K562 (cell line): ENCODE results near the gene CCDC167. TPM values are rescaled to one million over a fixed set of nuclear protein-coding genes. Genes with fewer than 3 reads are reported as not detected.

ENCODE experiments used
- ATAC-seq: fragments of 200-7000 bp; cut with Tn5 transposase; 3 replicates; pipeline ENCODE4 v1.9.1; 2020; ENCODE audit warnings: moderate library complexity
- BruUV-seq: library from RNA; stranded (reverse); fragments of 400-500 nt; replicated peaks from 2 replicates; lab custom pipeline; 2021; lab: Mats Ljungman, UMichigan
- CTCF ChIA-PET: fragments of 300-600 bp; formaldehyde crosslinking; extraction: SDS; loops from one replicate; lab custom pipeline; 2021; ENCODE audit warnings: low intra/inter-chr PET ratio; lab: Yijun Ruan, JAX
- POLR2A ChIA-PET: fragments of 300-600, 350-650 bp; sonication (Branson Sonifier 250); formaldehyde crosslinking; extraction: SDS; loops from one replicate; lab custom pipeline; 2021; ENCODE audit warnings: antibody characterized with exemption, inconsistent platforms; lab: Yijun Ruan, JAX
- DNase-seq, 4 experiments: peaks; one replicate each; pipeline versions ENCODE4 v3.0.0 to v3.0.0-alpha.2; 2011 to 2018; ENCODE audit warnings: low spot score in 3 of 4, mixed read lengths in 3 of 4; ENCODE audit errors: extremely low read depth in 1 of 4
- FAIRE-seq: peaks from 2 replicates; lab custom pipeline; 2011; peaks lifted over from hg19 to GRCh38; lab: Jason Lieb, UNC
- H2AFZ ChIP-seq: 2 replicates; pipeline ENCODE4 v1.6.0; 2011; ENCODE audit warnings: low read depth, low read length, control low read depth, inconsistent platforms
- H3K27ac ChIP-seq: fragments of 200-600 bp; 3 replicates; pipeline ENCODE4 v1.8.0; 2011; ENCODE audit warnings: low read depth, mild to moderate bottlenecking, control low read depth, inconsistent platforms, low read length, moderate library complexity, mixed read lengths; ENCODE audit errors: extremely low read depth
- H3K27me3 ChIP-seq, 2 experiments: fragments of 300-600 bp in 1 of 2; 2 replicates in 1 of 2; 3 replicates in 1 of 2; pipeline versions ENCODE4 v1.6.0 to v1.8.0; 2011; ENCODE audit warnings: inconsistent platforms in 2 of 2, low read length in 2 of 2, mild to moderate bottlenecking in 1 of 2, mixed read lengths in 1 of 2, moderate library complexity in 1 of 2; ENCODE audit not compliant: control insufficient read depth in 2 of 2, insufficient read depth in 2 of 2
- H3K36me3 ChIP-seq: fragments of 300-600 bp; 3 replicates; pipeline ENCODE4 v1.8.0; 2011; ENCODE audit warnings: mild to moderate bottlenecking, low read length, inconsistent platforms; ENCODE audit not compliant: control insufficient read depth, insufficient read depth
- H3K4me1 ChIP-seq, 2 experiments: fragments of 200-600 bp in 1 of 2; replicated peaks in 1 of 2; 2 replicates in 1 of 2; 3 replicates in 1 of 2; pipeline versions ENCODE4 v1.5.1 to v1.8.0; 2011; ENCODE audit warnings: inconsistent platforms in 2 of 2, low read length in 2 of 2, mild to moderate bottlenecking in 1 of 2, mixed read lengths in 1 of 2, moderate library complexity in 1 of 2; ENCODE audit not compliant: control insufficient read depth in 2 of 2, insufficient read depth in 2 of 2
- H3K4me2 ChIP-seq: 2 replicates; pipeline ENCODE4 v1.6.1; 2011; ENCODE audit warnings: low read length, control low read depth, inconsistent platforms, mixed read lengths; ENCODE audit not compliant: insufficient read depth
- H3K4me3 ChIP-seq: fragments of 200-600 bp; sonication (generic), shearing (Covaris generic); 2 replicates; pipeline ENCODE4 v1.5.1; 2016; ENCODE audit warnings: control low read depth, inconsistent platforms
- H3K79me2 ChIP-seq: fragments of 200-600 bp; 3 replicates; pipeline ENCODE4 v1.8.0; 2011; ENCODE audit warnings: low read length, inconsistent platforms; ENCODE audit not compliant: control insufficient read depth, insufficient read depth
- H3K9ac ChIP-seq, 2 experiments: 2 replicates each; pipeline versions ENCODE4 v1.6.0 to v1.6.1; 2011; ENCODE audit warnings: low read depth in 2 of 2, low read length in 2 of 2, control low read depth in 1 of 2, inconsistent platforms in 1 of 2, mild to moderate bottlenecking in 1 of 2, mixed read lengths in 1 of 2; ENCODE audit not compliant: insufficient read depth in 1 of 2
- H3K9me1 ChIP-seq: one replicate; pipeline ENCODE4 v1.6.0; 2011; ENCODE audit warnings: inconsistent platforms, mild to moderate bottlenecking, low read length, moderate library complexity; ENCODE audit not compliant: control insufficient read depth, insufficient read depth
- H3K9me3 ChIP-seq: replicated peaks from 2 replicates; pipeline ENCODE4 v1.5.1; 2011; ENCODE audit warnings: low read depth, low read length, inconsistent platforms; ENCODE audit not compliant: control insufficient read depth, insufficient read depth
- H4K20me1 ChIP-seq: replicated peaks from 2 replicates; pipeline ENCODE4 v1.6.1; 2011; ENCODE audit warnings: low read length, inconsistent platforms, mixed read lengths; ENCODE audit not compliant: control insufficient read depth, insufficient read depth
- CCNT2 ChIP-seq: IDR thresholded peaks from 2 replicates; pipeline ENCODE4 v1.6.1; 2011; ENCODE audit warnings: borderline replicate concordance, low read depth, mild to moderate bottlenecking, moderate library complexity, mixed read lengths, low read length; ENCODE audit not compliant: insufficient read length; ENCODE audit errors: extremely low read depth
- CREB3L1 ChIP-seq: fragments of 450-650 bp; IDR thresholded peaks from 2 replicates; pipeline ENCODE4 v1.6.1; 2014; ENCODE audit warnings: low read depth, mild to moderate bottlenecking, moderate library complexity, borderline replicate concordance
- ELF4 ChIP-seq: fragments of 450-650 bp; formaldehyde crosslinking; IDR thresholded peaks from 2 replicates; pipeline ENCODE4 v1.4.0; 2022; ENCODE audit warnings: missing genetic modification characterization
- HMGN3 ChIP-seq: IDR thresholded peaks from 2 replicates; pipeline ENCODE4 v1.6.1; 2011; ENCODE audit warnings: borderline replicate concordance, low read depth, mild to moderate bottlenecking, mixed read lengths, low read length; ENCODE audit not compliant: insufficient read length; ENCODE audit errors: extremely low read depth
- MIER1 ChIP-seq: fragments of 450-650 bp; IDR thresholded peaks from 2 replicates; pipeline ENCODE4 v1.6.1; 2016; ENCODE audit warnings: antibody characterized with exemption, mild to moderate bottlenecking, low read depth
- POLR3G ChIP-seq: IDR thresholded peaks from 2 replicates; pipeline ENCODE4 v1.6.1; 2011; ENCODE audit not compliant: insufficient read length, insufficient replicate concordance; ENCODE audit errors: extremely low read depth
- SMAD4 ChIP-seq: fragments of 250-450 bp; sonication (Bioruptor Pico); conservative IDR thresholded peaks from 2 replicates; pipeline ENCODE4 v1.8.0; 2021; ENCODE audit warnings: inconsistent platforms, mild to moderate bottlenecking, moderate library complexity
- SPI1 ChIP-seq: IDR thresholded peaks from 2 replicates; pipeline ENCODE4 v1.6.1; 2011; ENCODE audit warnings: low read depth, low read length, control low read depth, borderline replicate concordance
- ZBTB34 ChIP-seq: fragments of 250-450 bp; sonication (Bioruptor Pico); IDR thresholded peaks from 2 replicates; pipeline ENCODE4 v1.8.0; 2021; ENCODE audit warnings: mild to moderate bottlenecking, moderate library complexity
- ZNF12 ChIP-seq: sonication (generic); formaldehyde crosslinking; IDR thresholded peaks from 2 replicates; pipeline ENCODE4 v1.4.0; 2020; ENCODE audit warnings: mild to moderate bottlenecking, missing genetic modification reagents
- WGBS: fragments of 100-300 bp; shearing (Covaris generic); methylation state at CpG from one replicate; pipeline ENCODE4 v1.1.6; 2016; ENCODE audit warnings: low coverage, mixed read lengths; ENCODE audit not compliant: insufficient coverage; ENCODE audit errors: missing lambda C conversion rate; 5-methylcytosine and 5-hydroxymethylcytosine counted together
- in situ Hi-C: fragments of 300-500 bp; cut with MboI; formaldehyde crosslinking; loops from 4 replicates; pipeline ENCODE4 v1.15.0; 2018; ENCODE audit warnings: inconsistent platforms, mixed read lengths
- intact Hi-C: fragments of 100-400 bp; cut with micrococcal nuclease; formaldehyde crosslinking; loops from 2 replicates; pipeline ENCODE4 v1.14.2; 2022
- polyA plus RNA-seq, 8 experiments: library from polyadenylated mRNA; depleted of rRNA in 4 of 8; stranded (reverse) in 5 of 8; unstranded in 3 of 8; fragments of >200 nt; fragmentation: Nextera tagmentation in 2 of 8; fragmentation: Illumina TruSeq in 1 of 8; extraction: Ambion mirVana in 2 of 8; extraction: Trizol in 1 of 8; gene quantifications; 2 replicates each; pipeline versions ENCODE4 v1.2.1 to v1.2.3, GENCODE V29; 2011 to 2014; ENCODE audit warnings: inconsistent platforms in 1 of 8, missing spikeins in 1 of 8
- total RNA-seq, 7 experiments: library from RNA; depleted of rRNA in 6 of 7; stranded (reverse); fragments of >200 nt in 6 of 7; fragmentation: Illumina TruSeq in 2 of 7; extraction: Trizol in 2 of 7; gene quantifications; 2 replicates each; pipeline versions ENCODE4 v1.2.1 to v1.2.3, GENCODE V29; 2011 to 2021; ENCODE audit warnings: low replicate concordance in 1 of 7

CCDC167 gene
- total and polyA plus RNA-seq, 9 of the 15 experiments (the other 6 are each of a cell fraction or from before 2014, with no cell fraction given), result 26.0 to 114 (median 45.2) TPM

- TF ChIP-seq HMGN3 (peak; percentile 79), CCNT2 (peak; percentile 78), POLR3G (no peak), ELF4 (CRISPR knock-in tag) (no peak)
Observed at GRCh38 chr6:37459981-37460800, 39.5 kb downstream of the CCDC167 start (continued).

DNA sequence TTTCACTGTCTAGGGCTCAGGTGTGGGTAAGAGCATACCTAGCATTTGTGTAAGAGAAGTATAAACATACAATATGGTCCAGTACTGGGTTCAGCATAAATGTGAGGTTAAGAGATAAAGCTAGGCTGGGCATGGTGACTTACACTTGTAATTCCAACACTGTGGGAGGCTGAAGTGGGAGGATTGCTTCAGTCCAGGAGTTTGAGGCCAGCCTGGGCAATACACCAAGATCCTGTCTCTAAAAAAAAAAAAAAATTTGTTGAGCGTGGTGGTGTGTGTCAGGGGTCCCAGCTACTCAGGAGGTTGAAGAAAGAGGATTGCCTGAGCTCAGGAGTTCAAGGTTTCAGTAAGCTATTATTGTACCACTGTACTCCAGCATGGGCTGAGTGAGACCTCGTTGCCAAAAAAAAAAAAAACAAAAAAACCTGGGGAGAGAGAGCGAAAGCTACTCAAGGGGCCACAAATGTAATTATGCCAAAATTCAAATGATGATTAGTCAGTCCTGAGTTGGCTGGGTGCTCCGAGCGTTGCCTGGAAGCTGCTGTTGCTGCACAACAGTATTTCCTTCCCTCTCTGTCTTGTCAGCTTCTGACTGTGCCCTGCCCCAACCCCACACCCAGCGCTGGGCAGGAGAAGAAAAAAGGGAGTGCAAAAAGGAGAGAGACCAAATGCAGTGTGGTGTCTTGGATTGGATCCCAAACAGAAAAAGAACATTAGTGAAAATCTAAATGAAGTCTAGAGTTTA lies 42.7 kb downstream of the CCDC167 start:
- H2AFZ ChIP-seq, result no peak overlapping the region
- CTCF ChIA-PET, result no interaction called here
- no peak overlapping the region for H3K27ac ChIP-seq
- in situ Hi-C loops (no loop called here), intact Hi-C loops (no loop called here)
- no peak overlapping the region for H3K4me2 ChIP-seq
- H3K4me3 ChIP-seq, result no peak overlapping the region
- no TSS peak for BruUV-seq
- POLR2A ChIA-PET, result interaction anchor here (0.6 to 2.4 kb wide), 6 partner anchors 11 to 159 kb away, joined by 3 to 7 read pairs (median 4); no protein-coding TSS in a partner anchor
- no peaks in the 10 kb centered on the region for H3K79me2 ChIP-seq
- H3K9ac ChIP-seq, result no peak overlapping the region
- H3K36me3 ChIP-seq, result peaks cover 96% of the 10 kb centered on the region
- no peak for DNase-seq
- TF ChIP-seq SPI1 (no peak), SMAD4 (CRISPR knock-in tag) (no peak), CREB3L1 (no peak), ZBTB34 (CRISPR knock-in tag) (no peak), ZNF12 (CRISPR knock-in tag) (no peak), MIER1 (no peak)
- TF ChIP-seq, all 486 proteins: peak for 0
- ATAC-seq (no peak), FAIRE-seq (no peak)
- Histone ChIP-seq H3K9me3 (no peaks in the 10 kb centered on the region), H3K4me1 (peaks cover 5 to 26% of the 10 kb centered on the region in 2 experiments), H4K20me1 (peaks cover 8% of the 10 kb centered on the region; the same call in 1 of the 2 replicates), H3K27me3 (no peaks in the 10 kb centered on the region), H3K9me1 (no peaks in the 10 kb centered on the region)
- 72% methylated on average over 6 of the region's 6 CpGs for WGBS
